GM19099 (cell line): Measurements from ENCODE around the gene SFTPB.

Source experiments
- POLR2A ChIP-seq: IDR thresholded peaks from 3 replicates; pipeline ENCODE4 v1.6.1; 2011; ENCODE audit warnings: low read depth; ENCODE audit not compliant: insufficient read length; ENCODE audit errors: extremely low read depth

The SFTPB gene

DNA sequence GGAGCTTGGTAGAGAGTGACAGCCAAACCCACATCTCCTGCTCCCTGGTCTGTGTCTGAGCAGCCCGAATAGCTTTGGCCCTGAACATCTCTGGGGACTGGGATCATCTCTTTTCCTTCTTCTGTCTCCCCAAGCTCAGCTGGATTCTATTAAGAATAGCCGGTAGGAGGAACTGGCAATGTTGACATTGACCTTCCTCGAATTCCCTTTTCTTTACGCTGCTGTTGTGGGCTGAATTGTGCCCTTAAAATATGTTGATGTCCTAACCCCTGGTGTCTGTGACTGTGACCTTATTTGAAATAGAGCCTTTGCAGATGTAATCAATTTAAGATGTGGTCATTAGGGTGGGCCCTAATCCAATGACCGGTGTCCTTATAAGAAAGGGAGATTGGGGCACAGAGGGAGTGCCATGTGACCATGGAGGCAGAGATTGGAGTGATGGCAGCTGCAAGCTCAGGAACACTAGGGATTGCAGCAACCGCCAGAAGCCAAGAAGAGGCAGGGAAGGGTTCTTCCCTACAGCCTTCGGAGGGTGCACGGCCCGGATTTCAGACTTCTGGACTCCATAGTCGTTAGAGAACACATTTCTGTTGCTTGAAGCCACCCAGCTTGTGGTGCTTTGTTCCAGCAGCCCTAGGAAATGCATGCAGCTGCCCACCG, 5.8 kb upstream of the SFTPB start:
- TF ChIP-seq POLR2A, result no peak

DNA sequence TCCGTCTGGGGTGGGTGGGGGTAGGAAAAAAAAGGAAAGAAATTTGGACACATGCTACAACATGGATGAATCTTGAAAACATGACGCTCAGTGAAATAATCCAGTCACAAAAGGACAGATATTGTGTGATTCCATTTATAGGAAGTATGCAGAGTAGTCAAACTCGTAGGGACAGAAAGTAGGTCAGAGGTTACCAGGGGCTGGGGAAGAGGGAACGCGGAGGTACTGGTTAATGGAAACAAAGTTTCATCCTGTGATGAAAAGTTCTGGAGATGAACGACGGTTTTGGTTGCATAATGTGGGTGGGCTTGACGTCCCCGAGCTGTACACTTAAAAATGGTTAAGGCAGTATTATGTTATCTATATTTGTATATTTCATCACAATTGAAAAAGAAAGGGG, 4.5 kb upstream of the SFTPB start:
- TF ChIP-seq POLR2A, result no peak

DNA sequence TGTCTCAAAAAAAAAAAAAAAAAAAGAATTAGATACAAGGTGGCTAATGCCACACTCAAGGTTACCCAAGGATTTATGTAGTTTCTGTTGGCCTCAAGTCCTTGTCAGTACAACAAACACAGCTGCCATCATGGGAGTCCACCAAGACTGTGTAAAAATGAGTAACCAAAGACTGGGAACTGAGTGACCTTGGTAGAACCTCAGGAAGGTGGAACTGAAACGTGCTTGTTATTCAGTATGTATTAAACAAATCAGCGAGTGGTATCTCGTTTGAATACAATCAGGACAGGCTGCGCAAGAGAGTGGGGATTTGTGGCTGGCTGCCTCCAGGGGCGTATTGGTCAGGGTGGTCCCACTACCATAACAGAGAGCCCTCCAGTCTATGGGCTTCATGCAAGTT, 1.6 kb upstream of the SFTPB start:
- TF ChIP-seq POLR2A, result no peak

DNA sequence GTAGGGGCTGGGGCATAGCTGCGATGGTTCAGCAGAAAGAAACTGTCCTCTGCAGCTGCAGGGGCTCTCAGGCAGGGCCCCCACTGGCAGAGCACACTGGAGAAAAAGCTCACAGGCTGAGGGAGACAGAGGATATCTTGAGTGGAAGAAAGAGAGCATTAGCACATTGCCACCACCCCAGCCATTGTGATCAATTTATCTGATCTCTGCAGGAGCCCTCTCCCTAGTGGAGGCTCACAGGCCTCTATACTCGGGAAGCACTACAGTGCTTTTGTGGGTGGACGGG, 801 bp upstream of the SFTPB start:
- TF ChIP-seq POLR2A, result no peak

DNA sequence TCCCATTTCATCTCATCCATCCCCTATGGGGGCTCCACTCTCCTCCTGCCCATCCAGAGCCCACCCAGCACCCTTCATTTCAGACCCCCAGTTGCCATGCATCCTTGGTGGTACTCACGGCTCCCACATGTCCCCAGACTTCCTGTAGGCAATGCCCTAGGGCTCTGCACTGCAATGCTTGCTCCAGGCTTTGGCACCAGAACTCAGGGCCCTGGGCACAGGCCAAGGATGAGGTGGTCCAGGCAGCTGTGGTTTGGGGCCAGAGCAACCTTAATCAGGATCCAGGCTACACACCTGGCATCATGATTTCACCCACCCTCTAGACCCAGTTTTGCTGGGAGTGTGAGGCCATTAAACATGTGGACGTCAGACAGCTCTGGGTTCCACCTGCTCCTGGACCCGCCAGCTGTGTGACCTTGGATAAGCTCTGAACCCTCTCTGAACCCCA, 414 bp downstream of the SFTPB start:
- TF ChIP-seq POLR2A, result no peak

DNA sequence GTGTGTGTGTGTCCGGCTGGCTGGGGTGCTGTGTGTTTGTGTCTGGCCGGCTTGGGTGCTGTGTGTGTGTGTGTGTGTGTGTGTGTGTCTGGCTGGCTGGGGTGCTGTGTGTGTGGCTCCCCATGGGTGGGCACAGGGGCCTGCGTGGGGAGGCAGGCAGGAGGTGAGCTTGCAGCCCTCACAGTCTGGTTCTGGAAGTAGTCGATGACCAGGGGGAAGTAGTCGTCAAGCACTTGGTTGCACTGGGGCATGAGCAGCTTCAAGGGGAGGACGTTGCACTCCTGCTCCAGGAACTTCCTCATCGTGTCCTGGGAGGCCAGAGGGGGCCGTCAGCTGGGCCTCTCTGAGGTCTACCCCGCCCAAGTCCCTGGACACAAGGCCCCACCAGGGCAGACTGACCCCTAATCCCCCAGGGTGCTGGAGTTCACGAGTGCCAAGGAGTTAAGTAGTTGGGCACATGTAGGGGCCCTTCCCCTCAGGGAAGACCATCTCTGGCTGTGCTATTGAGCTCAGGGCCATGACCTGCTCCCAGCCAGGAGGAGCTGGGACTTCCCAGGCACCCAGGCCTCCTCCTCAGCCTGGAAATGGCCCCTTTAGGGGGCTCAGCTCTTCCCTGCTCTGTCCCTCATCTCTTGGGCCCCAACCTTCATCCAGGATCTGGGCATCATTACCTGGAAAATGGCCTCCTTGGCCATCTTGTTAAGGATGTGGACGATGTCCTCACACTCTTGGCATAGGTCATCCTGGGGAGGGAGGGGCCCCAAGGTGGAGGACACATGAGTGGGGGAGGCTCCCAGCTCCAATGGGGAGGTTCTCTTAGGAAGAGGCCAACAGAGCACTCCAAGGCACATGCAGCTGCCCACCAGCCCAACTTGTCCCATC, 1.3 kb downstream of the SFTPB start:
- TF ChIP-seq POLR2A, result no peak

DNA sequence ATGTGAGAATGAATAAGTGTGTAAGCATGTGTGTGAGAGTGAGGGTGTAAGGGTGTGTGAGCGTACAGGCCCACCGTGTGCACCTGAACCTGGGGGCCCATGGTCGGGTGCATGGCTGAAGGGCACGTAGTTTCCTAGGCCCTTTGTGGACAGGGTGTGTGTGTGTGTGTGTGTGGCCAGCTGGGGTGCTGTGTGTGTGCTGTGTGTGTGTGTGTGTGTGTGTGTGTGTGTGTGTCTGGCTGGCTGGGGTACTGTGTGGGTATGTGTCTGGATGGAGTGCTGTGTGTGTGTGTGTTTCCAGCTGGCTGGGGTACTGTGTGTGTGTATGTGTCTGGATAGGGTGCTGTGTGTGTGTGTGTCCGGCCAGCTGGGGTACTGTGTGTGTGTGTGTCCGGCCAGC, 2.0 kb downstream of the SFTPB start:
- TF ChIP-seq POLR2A, result no peak

DNA sequence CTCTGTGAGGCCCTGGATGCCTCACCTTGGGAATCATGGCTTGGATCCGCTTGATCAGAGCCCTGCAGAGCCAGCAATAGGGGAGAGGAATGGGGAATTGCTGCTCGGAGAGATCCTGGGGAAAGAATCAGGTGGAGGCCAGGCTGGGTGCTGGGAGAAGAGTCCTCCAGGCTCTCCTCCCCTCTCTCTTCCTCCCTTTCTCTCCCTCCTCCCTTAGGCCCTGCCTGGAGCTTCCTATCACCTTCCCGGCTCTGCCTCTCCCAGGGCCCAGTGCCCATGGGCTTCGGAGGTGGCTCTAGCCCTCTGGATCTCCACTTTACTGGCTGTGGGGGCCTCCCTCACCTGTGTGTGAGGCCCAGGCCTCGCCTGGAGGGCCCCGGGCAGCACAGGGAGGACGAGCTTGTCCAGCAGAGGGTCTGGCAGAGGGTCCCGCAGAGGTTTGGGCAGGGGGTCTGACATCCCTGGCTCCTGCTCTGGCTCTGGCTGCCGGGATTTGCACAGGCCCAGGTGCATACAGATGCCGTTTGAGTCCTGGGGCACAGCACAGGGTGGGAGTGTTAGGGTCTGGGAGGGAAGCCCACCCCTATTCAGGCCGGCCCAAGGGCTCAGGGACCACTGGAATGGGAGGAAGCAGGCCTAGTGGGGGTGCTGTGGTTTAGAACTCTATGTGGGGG, 2.6 kb downstream of the SFTPB start:
- no peak for TF ChIP-seq POLR2A

DNA sequence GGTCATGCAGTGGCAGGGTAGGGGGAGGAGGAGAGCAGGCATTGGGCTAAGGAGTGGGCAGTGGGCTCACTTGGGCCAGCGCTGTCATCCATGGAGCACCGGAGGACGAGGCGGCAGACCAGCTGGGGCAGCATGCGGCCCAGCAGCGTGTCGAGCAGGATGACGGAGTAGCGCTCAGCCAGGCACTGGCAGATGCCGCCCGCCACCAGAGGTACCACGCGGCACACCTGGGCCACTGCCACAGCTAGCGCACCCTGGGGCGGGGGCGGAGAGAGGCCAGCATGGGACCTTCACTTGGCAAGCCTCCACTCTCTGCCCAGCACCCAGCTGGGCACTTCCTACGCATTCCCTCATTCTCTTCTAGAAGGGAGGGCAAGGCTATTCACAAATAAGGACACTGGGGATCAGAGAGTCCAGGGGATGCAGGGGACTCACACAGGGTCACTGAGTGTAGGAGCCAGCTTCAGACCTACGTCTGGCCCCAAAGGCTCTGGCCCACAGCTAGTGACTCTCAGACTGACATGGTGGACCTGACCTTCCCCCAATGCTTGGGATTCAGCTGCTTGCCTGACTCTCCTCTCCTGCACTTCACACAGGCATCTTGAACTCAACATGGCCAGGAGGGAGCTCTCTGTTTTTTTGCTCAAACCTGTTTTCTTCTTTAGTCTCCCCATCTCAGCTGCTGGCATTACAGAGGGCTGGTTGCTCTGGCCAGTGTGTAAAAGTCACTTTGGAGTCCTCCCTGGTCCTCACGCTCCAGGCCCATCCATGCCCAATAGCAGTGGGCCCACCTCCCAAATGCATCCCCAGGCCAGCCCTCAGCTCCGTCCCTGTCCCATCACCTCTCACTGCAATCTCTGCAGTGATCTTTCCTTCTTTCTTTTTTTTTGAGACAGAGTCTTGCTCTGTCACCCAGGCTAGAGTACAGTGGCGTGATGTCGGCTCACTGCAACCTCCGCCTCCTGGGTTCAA, 4.1 kb downstream of the SFTPB start:
- no peak for TF ChIP-seq POLR2A

DNA sequence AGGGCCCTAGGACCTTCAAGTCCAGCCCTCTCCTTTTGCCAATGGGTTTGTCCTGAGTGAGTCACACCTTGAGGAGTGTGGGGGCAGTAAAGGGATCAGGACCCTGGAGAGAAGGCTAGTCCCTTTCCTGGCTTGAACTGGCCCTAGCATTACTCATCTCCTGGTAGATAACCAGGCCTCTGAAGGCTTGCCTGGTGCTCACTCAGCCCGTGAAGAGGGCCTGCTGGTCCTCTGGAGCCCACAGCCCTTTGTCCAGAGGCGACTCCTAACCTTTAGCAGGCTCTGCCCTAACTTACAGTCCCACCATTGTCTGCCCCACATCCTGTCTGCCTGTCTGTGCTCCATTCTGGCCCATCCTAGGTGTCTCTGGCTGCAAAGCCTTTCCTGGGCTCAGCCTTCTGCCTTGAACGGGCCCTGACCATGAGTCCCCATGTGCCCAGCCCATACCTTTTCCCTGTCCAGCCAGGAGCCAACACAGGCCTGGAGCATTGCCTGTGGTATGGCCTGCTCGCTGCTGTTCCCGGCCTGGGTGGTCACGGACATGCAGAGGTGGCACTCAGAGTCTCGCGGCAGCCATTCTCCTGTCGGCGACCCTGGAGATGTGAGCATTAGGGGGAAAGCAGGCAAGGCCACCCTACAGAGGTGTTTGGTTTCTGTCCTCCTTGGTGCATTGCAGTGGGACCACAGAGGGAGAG, 5.0 kb downstream of the SFTPB start:
- TF ChIP-seq POLR2A, result no peak

DNA sequence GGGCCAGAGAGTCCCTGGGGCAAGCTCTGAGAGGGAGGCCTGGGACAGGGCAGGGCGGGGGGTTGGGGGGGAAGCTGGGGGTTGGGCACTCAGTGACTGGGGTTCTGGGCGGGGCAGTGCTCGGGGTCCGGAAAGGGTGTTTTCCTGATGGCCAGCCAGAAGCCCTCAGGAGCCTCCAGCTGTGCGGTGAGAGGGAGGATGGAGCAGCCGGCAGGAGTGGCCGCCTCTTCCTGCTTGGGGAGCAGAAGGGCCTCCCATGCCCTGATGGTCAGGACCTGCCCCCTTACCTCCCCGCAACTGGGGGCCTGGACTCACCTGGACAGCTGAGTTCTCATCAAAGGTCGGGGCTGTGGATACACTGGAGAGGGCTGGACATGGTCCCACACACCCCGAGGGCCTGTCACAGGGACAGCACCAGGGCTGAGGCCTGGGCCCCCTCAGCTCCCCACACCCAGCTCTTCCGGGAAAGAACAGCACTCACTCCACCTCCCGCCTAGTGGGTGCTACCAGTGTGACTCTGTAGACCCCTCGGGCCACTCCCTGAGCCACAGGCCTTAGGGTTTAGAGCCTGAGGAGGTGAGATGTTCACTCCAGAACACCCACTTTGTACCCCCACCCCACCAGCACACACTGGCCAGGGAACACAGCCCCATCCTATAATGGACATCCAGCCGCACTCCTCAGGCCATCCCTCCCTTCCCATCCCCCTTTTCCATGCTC, 6.7 kb downstream of the SFTPB start:
- no peak for TF ChIP-seq POLR2A

DNA sequence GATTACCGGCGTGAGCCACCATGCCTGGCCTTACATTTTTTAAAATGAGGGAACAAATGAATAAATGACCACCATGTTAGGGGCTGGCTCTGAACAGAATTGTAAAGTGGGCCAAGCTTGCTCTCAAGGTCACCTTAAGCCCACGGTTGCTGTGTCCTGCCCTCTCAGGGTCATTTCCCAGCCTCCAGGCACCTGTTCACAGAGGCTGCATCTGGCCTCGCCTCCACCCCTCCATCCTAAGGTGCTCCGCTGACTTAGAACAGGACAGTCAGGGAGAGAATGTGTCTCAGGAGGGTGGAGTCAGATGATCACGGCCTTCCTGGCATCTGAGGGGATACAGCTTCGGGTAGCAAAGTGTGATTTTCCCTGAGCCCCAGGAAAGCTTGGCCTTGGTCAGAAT, 7.3 kb downstream of the SFTPB start:
- TF ChIP-seq POLR2A, result no peak

DNA sequence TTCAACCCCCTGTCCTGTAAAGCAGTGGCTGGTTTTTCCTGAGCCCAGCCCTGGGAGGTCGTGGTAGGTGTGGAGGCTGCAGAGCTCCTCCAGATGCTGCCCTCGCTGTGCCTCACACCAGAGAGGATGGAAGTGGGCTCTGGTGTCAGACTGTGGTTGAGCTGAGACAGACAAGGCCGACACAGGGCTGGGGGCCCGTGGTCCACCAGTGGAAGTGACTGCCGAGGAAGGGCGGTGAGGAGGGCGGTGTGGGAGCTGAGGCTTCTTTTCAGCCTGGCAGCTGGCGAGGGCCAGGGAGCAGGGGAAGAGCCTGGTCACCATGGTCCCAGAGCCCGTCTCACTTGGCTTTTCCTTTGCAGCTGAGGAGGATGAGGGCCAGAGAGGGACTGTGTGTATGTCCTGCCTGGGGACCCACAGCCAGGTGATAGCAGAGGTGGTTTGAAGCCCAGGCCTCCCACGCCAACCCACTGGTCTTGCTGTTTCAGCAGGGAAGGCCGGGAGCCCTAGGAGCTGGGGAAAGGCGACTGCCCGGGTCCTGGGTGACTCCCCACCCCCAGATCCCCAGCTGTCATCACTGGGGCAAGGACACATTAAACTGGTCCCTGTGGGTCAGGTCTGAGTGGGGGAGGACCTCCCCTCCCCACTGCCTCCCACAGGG, 8.5 kb downstream of the SFTPB start:
- TF ChIP-seq POLR2A, result no peak
